DMS79 (cell line): ENCODE results near the gene KRTAP4-1.
"Not testable (repeated sequence)": the region's sequence is repeated elsewhere in the genome, so short reads cannot be mapped to it uniquely, and the experiment has no call there.

ENCODE experiments used
- DNase-seq: peaks from one replicate; lab custom pipeline; 2025; lab: John Stamatoyannopoulos, UW

Gene KRTAP4-1

DNA sequence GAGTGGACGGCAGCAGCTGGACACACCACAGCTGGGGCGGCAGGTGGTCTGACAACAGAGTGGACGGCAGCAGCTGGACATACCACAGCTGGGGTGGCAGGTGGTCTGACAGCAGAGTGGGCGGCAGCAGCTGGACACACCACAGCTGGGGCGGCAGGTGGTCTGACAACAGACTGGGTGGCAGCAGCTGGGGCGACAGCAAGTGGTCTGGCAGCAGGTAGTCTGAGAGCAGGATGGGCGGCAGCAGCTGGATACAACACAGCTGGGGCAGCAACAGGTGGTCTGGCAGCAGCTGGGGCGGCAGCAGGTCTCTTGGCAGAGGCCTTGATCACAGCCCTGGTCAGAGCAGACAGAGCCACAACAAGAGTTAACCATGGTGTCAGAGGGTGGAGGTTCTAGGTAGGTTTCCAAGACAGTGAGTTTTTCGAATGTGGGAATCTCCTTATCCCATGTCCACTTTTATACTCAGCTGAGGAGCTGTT lies at the start of gene KRTAP4-1:
Gene KRTAP4-1 (minus strand): TSS at position 432 of the 482 bp plus-strand sequence. CDS start 57 bp downstream, at position 375.
- no peak for DNase-seq

DNA sequence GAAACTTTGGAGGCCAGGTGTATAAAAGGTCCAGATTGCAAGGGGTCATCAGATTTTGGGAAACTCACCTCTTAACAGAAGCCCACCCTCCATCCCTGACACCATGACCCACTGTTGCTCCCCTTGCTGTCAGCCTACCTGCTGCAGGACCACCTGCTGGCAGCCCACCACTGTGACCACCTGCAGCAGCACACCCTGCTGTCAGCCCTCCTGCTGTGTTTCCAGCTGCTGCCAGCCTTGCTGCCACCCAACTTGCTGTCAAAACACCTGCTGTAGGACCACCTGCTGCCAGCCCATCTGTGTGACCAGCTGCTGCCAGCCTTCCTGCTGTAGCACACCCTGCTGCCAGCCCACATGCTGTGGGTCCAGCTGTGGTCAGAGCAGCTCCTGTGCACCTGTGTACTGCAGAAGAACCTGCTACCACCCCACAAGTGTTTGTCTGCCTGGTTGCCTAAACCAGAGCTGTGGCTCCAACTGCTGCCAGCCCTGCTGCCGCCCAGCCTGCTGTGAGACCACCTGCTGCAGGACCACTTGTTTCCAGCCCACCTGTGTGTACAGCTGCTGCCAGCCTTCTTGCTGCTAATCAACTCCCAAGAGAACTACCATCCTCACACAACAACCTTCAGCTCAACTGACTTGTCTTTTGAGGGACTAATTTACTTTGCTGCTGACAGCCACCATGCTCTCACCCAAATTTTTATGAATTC lies 47.8 kb upstream of the KRTAP4-1 start, which contains the start of gene KRTAP9-3:
Gene KRTAP9-3 (plus strand): TSS at position 51 of the 707 bp plus-strand sequence. CDS start 53 bp downstream, at position 104.
- DNase-seq = not testable (repeated sequence)

DNA sequence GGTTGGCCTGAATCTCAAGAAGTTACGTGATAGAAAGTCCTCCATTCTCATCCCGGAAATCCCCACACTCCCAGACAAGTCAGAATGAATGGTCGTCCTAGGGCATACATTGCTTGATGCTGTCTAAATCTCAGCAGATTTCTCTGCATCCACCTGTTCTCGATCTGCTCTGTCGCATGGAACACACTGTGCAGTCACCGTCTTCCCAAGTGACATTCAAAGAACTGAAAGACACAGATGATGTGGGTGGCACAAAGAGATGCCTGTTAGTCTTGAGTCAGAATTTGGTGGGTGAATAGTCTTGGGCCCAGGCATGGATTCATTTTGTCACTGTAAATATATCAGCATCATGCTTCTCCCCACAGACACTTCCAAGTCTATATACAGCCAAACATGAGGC lies 47.0 kb upstream of the KRTAP4-1 start:
- DNase-seq = no peak

DNA sequence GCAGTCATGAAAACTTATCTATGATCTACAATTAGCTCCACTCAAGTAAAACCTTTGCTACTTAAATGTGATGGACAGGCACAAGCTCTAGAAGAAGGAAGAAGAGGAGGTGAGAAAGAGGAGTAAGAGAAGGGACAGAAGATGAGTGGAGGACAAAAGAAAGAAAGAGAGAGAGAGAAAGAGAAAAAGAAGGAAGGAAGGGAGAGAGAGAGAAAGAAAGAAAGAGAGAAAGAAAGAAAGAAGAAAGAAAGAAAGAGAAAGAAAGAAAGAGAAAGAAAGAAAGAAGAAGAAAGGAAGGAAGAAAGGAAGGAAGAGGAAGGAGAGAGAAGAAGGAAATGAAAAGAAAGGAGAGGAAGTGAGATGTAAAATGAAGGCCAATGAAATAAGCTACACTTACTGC lies 45.4 kb upstream of the KRTAP4-1 start:
- DNase-seq = no peak

DNA sequence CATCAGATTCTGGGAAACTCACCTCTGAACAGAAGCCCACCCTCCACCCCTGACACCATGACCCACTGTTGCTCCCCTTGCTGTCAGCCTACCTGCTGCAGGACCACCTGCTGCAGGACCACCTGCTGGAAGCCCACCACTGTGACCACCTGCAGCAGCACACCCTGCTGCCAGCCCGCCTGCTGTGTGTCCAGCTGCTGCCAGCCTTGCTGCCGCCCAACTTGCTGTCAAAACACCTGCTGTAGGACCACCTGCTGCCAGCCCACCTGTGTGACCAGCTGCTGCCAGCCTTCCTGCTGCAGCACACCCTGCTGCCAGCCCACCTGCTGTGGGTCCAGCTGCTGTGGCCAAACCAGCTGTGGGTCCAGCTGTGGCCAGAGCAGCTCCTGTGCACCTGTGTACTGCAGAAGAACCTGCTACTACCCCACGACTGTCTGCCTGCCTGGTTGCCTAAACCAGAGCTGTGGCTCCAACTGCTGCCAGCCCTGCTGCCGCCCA lies 41.9 kb upstream of the KRTAP4-1 start, which contains the start of gene KRTAP9-2:
Gene KRTAP9-2 (plus strand): TSS at position 51 of the 498 bp plus-strand sequence. CDS start 7 bp downstream, at position 58.
- DNase-seq = not testable (repeated sequence)

DNA sequence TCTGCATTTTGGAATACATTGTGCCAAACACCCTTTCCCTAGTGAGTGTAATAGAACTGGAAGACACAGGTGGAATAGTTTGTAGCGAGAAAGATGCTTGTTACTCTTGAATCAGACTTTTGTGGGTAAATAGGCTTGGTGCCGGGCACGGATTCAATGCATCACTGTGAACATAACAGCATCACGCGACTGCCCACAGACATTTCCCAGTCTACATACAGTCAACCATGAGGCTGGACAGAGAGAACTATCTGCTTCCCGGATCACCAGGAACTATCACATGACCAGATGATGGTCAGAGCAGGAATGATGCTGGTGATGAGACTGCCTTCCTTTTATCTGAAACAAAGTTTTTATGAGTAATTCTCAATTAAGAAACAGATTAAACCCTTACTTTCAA lies 41.3 kb upstream of the KRTAP4-1 start:
- no peak for DNase-seq

DNA sequence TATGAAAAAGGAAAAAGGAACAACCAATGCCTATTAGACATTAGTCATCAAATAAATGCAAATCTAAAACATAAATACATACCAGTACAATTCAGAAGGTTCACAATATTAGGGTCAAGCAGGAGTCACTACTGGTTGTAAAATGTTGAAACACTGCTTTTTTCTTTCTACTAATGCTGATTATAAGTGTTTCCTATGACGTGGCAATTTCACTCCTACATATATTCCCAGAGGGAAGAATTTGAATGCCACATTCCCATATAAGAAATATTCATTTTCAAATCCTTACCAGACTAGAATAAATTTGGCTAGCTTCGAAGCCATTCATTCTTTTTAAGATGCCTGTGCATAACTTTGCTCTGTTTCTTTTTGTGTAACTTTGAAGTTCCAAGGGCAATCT lies 39.1 kb upstream of the KRTAP4-1 start:
- no peak for DNase-seq

DNA sequence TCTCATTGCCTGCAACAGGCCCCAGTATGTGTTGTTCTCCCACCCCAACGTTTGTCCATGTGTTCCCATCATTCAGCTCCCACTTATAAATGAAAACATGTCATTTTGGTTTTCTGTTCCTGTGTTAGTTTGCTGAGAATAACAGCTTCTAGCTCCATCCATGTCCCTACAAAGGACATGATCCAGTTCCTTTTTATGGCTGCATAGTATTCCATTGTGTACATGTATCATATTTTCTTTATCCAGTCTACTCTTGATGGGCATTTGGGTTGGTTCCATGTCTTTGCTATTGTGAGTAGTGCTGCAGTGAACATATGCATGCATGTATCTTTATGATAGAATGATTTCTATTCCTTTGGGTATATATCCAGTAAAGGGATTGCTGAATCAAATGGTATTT lies 31.0 kb upstream of the KRTAP4-1 start:
- DNase-seq = no peak

DNA sequence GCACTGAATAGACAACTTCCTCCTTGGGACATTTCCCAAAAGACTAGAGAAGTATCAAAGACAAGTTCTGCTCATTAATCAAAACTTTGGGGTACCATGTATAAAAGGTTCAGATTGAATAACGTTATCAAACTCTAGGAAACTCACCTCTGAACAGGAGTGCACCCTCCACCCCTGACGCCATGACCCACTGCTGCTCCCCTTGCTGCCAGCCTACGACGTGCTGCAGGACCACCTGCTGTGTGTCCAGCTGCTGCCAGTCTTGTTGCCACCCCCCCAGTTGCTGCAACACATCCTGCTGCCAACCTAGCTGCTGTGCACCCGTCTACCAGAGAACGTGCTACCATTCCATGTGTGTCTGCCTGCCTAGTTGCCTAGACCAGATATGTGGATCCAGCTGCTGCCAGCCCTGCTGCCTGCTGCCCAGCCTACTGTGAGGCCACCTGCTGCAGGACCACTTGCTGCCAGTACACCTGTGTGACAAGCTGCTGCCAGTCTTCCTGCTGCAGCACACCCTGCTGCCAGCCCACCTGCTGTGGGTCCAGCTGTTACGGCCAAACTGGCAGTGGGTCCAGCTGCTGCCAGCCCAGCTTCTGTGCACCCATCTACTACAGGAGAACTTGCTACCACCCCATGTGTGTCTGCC lies 27.9 kb upstream of the KRTAP4-1 start:
- DNase-seq = no peak

DNA sequence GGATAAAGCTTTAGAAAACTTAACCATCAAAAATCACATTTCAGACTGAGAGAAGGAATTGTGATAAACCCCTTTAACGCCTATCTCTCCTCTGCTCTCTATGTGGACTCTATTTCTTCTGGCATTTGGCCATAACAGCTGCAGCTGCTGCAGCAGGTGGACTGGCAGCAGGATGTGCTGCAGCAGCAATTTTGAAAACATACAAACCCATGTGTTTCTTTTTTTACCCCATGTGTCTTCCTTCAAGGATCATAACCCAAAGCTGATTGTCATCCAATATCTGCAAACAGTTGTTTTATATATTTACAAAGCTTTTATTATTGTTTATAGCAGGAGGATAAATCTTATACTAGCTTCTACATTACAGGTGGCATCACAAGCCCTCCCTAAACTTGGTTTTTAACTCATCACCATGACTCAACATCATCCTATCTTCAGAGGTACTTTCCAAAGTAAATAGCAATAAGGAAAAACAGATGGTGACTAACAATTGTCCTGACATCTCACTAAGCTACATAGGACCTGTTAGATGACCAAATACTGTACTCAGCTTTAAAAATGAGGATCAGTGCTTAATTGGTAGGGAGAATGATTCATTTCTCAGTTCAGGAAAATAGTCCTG lies 27.2 kb upstream of the KRTAP4-1 start:
- peak; percentile 52 for DNase-seq

DNA sequence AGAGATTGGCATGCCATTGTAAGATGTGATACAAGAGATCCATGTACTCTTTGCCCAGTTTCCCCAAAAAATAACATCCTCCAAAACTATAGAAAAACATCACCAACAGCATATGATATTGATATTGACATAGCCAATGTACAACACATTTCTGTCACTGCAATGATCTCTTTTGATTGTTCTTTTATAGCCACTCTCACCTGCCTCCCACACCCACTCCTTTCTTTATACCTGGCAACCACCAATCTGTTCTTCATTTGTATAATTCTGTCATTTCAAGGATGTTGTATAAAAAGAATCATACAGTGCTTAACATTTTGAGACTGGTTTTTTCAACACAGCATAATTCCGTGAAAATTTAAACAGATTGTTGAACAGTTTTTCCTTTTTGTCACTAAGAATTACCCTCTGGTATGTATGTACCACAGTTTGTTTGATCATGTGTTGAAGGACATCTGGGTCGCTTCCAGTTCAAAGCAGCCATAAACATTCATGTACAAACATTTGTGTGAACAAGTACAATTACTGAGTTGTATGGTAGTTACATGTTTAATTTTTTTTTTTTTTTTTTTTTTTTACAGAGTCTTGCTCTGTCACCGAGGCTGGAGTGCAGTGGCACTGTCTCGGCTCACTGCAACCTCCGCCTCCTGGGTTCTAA lies 14.8 kb upstream of the KRTAP4-1 start:
- DNase-seq = no peak

DNA sequence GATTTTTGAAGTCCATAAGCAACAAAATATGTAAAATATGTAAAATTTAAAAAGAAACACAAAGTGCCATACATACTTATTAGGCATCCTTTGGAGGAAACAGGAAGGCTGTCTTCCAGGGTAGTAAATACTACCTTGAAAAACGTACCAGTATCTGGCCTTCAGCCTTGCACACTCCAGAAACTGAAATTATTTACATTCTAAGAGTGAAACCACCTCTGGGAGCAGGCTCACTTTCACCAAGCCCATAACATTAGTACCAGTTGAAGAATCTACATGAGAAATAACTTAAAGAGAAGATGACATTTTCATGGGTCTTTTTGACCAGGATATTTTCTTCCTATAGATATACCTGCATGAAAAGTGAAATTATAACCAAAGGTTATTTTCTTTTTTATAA lies 11.4 kb upstream of the KRTAP4-1 start:
- DNase-seq = no peak

DNA sequence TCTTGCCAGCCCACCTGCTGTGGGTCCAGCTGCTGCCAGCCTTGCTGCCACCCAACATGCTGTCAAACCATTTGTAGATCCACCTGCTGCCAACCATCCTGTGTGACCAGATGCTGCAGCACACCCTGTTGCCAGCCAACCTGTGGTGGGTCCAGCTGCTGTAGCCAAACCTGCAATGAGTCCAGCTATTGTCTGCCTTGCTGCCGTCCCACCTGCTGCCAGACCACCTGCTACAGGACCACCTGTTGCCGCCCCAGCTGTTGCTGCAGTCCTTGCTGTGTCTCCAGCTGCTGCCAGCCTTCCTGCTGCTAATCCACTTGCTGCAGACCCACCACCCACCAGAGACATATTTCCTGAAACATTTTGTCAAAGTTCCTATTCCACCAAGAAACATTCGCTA lies 5.6 kb upstream of the KRTAP4-1 start:
- no peak for DNase-seq

DNA sequence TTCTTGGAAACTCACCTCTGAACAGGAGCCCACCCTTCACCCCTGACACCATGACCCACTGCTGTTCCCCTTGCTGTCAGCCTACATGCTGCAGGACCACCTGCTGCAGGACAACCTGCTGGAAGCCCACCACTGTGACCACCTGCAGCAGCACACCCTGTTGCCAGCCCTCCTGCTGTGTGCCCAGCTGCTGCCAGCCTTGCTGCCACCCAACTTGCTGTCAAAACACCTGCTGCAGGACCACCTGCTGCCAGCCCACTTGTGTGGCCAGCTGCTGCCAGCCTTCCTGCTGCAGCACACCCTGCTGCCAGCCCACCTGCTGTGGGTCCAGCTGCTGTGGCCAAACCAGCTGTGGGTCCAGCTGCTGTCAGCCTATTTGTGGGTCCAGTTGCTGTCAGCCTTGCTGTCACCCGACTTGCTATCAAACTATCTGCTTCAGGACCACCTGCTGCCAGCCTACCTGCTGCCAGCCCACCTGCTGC lies 5.2 kb upstream of the KRTAP4-1 start, which contains the start of gene KRTAP9-1:
Gene KRTAP9-1 (plus strand): TSS at position 51 of the 482 bp plus-strand sequence. CDS start 0 bp downstream, at position 51.
- not testable (repeated sequence) for DNase-seq

DNA sequence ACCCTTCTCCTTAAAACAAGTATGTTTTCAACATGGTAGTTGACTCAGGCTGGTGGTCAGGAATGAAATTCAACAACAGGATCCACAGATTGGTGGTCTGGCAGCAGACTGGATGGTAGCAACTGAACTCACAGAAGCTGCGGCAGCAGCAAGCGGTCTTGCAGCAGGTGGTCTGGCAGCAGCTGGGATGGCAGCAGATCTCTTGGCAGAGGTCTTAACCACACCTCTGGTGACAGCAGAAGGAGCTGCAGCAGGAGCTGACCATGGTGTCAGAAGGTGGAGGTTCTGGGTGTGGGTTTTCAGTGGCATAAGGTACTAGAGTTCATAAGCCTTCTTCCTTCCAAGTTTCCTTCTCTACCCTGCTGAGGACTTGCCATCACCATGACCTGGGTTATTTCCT lies 2.2 kb upstream of the KRTAP4-1 start:
- no peak for DNase-seq

DNA sequence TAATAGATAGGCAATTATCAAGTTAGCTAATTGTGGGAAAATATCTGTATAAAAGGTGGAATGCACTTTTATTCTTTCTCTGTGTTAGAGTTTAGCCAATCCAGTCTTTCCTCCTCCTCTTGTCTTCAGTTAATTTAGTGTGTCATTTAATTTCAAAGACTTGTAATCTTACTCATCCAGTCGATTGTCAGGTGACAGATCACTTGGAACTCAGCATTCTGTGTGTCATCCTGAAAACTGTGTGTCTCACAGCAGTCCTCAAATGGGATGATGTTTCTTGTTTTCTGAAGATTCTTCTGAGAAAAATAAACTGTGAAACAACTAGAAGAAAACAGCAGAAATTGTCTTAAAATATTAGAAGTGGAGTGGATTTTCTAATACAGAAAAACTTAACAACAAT lies 290 bp upstream of the KRTAP4-1 start:
- DNase-seq = no peak

DNA sequence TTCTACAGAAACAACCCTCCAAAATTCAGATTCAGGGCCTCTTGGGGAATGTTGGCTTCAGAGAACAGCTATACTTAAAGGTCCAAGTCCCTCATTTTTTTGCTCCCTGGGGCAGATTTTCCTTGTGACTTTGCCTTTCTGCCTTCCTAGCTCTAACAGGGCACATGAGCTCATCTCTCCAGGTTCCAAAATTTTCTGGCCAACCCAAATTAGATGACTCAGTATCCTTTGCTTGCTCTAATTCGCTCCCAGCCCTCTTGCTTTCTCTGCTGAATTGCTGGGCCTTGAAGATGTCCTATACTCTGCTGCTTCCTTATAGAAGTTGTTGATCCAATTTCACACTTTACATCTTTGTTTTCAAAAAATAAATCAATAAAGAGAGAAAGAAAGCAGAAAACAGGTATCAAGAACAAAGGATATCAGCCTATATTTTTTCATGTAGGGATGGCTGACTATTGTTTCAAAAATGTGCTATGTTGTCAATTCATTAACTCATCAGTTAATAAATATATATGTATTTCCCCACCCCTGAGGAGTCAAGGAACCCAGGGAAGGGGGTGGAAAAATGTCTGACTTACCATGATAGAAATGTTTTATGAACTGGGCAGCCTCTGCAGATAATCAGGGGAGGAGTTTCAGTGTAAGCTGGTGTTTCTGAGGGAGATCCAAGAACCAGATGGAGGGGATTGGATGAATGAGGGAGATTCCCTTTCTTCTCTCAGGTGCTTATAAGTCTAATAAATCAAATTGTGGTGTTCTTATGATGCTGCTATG lies 5.7 kb downstream of the KRTAP4-1 start:
- DNase-seq = no peak

DNA sequence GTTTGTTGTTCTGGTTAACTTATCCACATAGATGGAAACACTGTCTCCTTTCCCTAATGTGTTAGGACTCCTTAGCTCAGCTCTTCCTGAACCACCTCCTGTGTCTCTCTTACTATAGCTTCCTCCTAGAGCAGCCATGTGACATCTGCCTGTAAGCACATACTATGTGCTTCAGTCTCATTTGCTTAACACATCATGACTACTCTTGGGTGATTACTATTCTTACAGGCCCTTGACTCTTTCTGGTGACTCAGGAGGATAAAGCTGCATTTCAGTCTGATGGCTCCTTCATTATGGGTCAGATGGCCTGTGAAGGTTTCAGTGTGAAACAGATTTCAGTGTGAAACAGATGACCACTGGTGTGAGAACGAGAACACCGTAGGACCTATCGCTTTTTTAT lies 6.4 kb downstream of the KRTAP4-1 start:
- DNase-seq = no peak

DNA sequence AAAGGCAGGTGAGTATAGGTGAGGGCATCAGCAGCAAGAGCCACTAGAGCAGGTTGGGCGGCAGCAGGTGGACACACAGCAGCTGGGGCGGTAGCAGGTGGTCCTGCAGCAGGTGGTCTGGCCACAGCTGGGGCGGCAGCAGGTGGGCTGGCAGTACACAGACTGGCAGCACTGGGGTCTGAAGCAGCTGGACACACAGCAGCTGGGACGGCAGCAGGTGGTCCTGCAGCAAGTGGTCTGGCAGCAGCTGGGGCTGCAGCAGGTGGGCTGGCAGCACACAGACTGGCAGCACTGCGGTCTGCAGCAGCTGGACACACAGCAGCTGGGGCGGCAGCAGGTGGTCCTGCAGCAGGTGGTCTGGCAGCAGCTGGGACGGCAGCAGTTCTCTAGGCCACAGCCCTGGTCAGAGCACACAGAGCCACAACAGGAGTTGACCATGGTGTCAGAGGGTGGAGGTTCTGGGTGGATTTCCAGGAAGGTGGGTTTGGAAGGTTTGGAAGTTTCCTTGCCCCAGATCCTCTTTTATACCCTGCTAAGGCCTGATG lies 6.9 kb downstream of the KRTAP4-1 start, which contains the start of gene KRTAP4-2:
Gene KRTAP4-2 (minus strand): TSS at position 495 of the 545 bp plus-strand sequence. CDS start 57 bp downstream, at position 438.
- DNase-seq = no peak

DNA sequence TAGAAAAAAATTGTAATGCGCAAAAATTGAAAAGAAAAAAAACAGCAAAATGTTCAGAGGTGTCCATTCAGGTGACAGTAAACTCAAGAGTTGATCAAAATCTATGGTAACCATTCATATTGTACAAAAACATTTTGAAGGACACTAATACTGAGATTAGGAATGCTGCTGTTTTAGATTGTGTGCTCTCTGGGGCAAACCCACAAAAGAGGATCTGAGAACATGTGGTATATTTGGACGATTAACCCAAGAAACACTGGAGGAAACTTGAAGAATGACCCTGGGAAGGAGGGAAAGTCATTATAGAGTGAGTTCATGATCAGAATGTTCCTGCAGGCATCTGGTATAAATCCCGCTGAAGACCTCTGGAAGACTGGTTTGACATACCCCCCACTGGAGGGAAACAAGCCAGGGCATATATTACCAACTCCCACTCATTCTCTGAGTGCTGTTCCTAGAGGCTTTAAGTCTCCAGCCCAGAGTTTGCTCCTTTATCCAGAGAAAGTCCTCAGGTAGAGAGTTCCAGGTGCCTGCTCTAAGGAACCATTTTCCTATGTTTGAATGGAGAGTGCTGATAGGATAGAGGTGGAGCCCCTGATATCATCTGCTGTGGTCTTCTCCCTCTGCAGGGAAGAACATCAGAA lies 7.8 kb downstream of the KRTAP4-1 start:
- DNase-seq = no peak
